Fibroblast of lung (primary cell): ENCODE measurements around the gene KIZ.

Experiments used
- EZH2 ChIP-seq: IDR thresholded peaks from 2 replicates; pipeline ENCODE4 v1.5.1; 2012; ENCODE audit warnings: low read length, control low read depth, mild to moderate bottlenecking; ENCODE audit errors: missing control alignments
- TF ChIP-seq, protein P1 (sequence below), 2 donors: IDR thresholded peaks in 1 of 2; conservative IDR thresholded peaks in 1 of 2; 1 replicate in 1 of 2; 2 replicates in 1 of 2; pipeline ENCODE4 v1.5.1; 2011 to 2012; ENCODE audit warnings: low read length in 2 of 2, control low read depth in 1 of 2, inconsistent platforms in 1 of 2, low read depth in 1 of 2, mild to moderate bottlenecking in 1 of 2

DNA sequence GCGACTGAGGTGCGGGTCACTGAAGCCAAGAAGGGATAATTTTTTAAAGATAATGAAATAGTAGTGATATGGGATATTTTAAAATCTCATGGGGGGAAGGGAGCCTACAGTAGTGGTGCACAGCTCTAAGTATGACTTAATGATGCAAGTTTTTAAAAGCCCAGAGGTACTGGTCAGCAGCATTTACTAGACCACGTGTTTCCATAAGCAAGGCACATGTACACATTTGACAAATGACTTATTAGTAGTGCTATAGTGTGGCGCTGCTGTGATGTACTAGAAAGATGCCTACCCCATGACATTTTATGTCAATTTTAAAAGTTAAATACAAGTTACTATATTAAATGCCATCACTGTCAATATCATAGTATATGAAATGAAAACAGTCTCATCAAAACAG is 12.2 kb upstream of the KIZ start:
- TF ChIP-seq, protein P1, sequence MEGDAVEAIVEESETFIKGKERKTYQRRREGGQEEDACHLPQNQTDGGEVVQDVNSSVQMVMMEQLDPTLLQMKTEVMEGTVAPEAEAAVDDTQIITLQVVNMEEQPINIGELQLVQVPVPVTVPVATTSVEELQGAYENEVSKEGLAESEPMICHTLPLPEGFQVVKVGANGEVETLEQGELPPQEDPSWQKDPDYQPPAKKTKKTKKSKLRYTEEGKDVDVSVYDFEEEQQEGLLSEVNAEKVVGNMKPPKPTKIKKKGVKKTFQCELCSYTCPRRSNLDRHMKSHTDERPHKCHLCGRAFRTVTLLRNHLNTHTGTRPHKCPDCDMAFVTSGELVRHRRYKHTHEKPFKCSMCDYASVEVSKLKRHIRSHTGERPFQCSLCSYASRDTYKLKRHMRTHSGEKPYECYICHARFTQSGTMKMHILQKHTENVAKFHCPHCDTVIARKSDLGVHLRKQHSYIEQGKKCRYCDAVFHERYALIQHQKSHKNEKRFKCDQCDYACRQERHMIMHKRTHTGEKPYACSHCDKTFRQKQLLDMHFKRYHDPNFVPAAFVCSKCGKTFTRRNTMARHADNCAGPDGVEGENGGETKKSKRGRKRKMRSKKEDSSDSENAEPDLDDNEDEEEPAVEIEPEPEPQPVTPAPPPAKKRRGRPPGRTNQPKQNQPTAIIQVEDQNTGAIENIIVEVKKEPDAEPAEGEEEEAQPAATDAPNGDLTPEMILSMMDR (conservative IDR thresholded peaks at IDR 0.05 in 1 of 2, IDR thresholded peaks at IDR 0.05 in 1 of 2; ENCODE audit: low read depth in 1 of 2, low read length in 2 of 2) = no peak
- no peak for TF ChIP-seq EZH2
